ENCODE measurements around the gene MUS81.
"Not testable (repeated sequence)": the region's sequence is repeated elsewhere in the genome, so short reads cannot be mapped to it uniquely, and the experiment has no call there.

Gene MUS81

DNA sequence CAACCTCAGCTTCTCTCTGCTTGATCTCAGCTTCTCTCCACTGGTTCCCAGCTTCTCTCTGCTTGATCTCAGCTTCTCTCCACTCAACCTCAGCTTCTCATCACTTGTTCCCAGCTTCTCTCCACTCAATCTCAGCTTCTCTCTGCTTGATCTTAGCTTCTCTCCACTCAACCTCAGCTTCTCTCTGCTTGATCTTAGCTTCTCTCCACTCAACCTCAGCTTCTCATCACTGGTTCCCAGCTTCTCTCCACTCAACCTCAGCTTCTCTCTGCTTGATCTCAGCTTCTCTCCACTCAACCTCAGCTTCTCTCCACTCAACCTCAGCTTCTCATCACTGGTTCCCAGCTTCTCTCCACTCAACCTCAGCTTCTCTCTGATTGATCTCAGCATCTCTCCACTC is 28.0 kb upstream of the MUS81 start:
- not testable (repeated sequence) for H3K36me3 Mint-ChIP-seq (ENCODE audit: low read depth); H3K27ac Mint-ChIP-seq; H3K9me3 Mint-ChIP-seq; H3K4me3 Mint-ChIP-seq
- H3K4me1 Mint-ChIP-seq (ENCODE audit: low read depth): peaks cover 32% of the 10 kb centered on the region
- H3K27me3 Mint-ChIP-seq: peaks cover 24% of the 10 kb centered on the region
- intact Hi-C loops (cut with micrococcal nuclease): loop anchor here (2.0 kb wide), 1 partner anchor 27 kb away; the partner anchor contains the start of gene CFL1

DNA sequence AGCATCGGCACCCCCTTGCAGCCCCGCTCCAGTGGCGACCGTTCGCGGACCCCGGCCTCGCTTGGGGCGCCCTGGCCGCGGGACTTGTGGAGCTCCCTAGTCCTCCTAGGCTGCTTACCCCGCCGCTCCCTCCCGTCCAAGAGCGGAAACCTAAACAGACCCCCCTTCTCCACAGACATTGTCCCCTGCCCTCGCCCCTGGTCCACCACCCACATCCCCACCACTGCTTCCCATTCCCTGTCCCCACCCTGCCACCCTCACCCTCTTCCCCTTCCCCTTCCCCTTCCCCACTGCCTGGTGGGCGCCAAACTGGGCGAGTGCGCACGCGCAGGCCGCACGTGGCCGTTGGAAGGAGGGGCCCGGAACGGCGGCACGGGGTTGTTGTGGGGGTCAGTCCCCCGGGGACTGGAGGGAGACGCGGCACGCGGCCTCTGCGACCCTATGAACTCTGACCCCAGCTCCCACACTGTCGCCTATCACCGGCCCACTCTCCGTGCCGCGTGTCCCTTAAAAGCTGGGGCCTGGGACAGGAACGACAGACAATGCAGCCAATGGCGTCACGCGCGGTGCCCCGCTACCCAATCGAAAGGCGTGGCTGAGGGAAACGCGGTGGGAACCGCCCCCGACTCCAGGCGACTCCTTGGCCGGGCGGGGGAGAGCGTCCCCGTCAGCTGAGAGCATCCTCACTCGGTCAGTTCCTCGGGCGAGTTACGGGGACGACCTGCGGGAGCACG is 26.8 kb upstream of the MUS81 start, which contains the start of gene SNX32:
Gene SNX32, plus strand, starts transcription at position 667 of the 734 bp plus-strand sequence. CDS start 103 bp downstream, outside the sequence.
- no peak within 1 kb of the TSS for H3K27ac Mint-ChIP-seq
- H3K4me1 Mint-ChIP-seq (ENCODE audit: low read depth): peaks cover 23% of the 10 kb centered on the region
- no peaks in the 10 kb centered on the region for H3K36me3 Mint-ChIP-seq (ENCODE audit: low read depth)
- intact Hi-C loops (cut with micrococcal nuclease): loop anchor here (2.0 kb wide), 1 partner anchor 25 kb away; the partner anchor contains the start of gene CFL1
- H3K4me3 Mint-ChIP-seq: no peak within 1 kb of the TSS
- H3K27me3 Mint-ChIP-seq: peaks cover 24% of the 10 kb centered on the region
- H3K9me3 Mint-ChIP-seq: no peaks in the 10 kb centered on the region

DNA sequence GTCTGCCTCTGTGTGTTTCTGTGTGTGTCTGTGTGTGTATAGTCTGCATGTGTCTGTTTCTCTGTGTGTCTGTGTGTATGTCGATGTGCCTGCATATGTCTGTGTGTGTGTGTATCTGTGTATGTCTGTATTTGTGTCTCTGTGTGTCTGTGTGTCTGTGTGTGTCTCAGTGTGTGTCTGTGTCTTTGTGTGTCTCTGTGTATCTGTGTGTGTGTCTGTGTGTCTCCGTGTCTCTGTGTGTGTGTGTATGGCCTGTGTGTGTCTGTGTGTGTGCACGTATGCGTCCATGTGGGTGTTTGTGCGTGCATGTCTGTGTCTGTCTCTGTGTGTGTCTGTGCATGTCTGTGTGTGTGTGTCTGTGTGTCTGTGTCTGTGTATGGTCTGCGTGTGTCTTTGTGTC is 26.0 kb upstream of the MUS81 start:
- H3K9me3 Mint-ChIP-seq: no peaks in the 10 kb centered on the region
- no peak overlapping the region for H3K4me3 Mint-ChIP-seq
- peaks cover 24% of the 10 kb centered on the region for H3K27me3 Mint-ChIP-seq
- no peak overlapping the region for H3K27ac Mint-ChIP-seq
- intact Hi-C loops (cut with micrococcal nuclease): no loop called here
- H3K36me3 Mint-ChIP-seq (ENCODE audit: low read depth): no peaks in the 10 kb centered on the region
- H3K4me1 Mint-ChIP-seq (ENCODE audit: low read depth): peaks cover 20% of the 10 kb centered on the region

DNA sequence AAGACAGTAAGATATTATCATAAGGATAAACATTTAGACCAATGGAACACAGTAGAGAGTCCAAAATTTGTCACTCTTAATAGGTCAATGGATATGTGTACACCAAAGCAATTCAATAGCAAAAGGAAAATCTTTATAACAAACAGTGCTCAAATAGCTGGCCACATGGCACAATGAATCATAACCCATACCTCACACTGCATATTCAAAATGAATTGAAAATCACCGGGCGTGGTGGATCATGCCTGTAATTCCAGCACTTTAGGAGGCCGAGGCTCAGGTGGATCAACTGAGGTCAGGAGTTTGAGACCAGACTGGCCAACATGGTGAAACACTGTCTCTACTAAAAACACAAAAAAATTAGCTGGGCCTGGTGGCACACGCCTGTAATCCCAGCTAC is 18.1 kb upstream of the MUS81 start:
- Mint-ChIP-seq H3K4me3 (no peak overlapping the region), H3K9me3 (no peaks in the 10 kb centered on the region), H3K4me1 (ENCODE audit: low read depth) (no peaks in the 10 kb centered on the region), H3K27me3 (no peaks in the 10 kb centered on the region), H3K27ac (no peak overlapping the region), H3K36me3 (ENCODE audit: low read depth) (no peaks in the 10 kb centered on the region)
- intact Hi-C loops (cut with micrococcal nuclease): no loop called here

DNA sequence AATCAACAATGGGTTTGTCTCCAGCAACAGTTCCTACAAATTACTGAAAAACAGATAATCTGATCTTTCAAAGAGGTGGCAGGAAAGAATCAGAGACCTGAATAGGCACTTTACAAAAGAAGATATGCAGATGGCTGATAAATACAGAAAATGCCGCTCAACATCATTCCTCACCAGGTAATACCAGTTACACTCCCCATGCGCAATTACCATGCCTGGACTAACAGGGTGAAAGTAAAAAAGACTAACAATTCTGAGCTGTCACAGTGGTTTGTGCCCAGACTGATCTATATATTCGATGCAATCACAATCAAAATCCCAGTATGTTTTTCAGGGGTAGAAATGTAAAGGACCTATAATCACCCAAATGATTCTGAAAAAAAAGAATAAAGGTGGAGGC is 16.4 kb upstream of the MUS81 start:
- H3K36me3 Mint-ChIP-seq (ENCODE audit: low read depth): no peaks in the 10 kb centered on the region
- H3K27ac Mint-ChIP-seq: no peak overlapping the region
- H3K4me3 Mint-ChIP-seq: no peak overlapping the region
- intact Hi-C loops (cut with micrococcal nuclease): no loop called here
- peaks cover 4% of the 10 kb centered on the region for H3K27me3 Mint-ChIP-seq
- no peaks in the 10 kb centered on the region for H3K9me3 Mint-ChIP-seq
- H3K4me1 Mint-ChIP-seq (ENCODE audit: low read depth): no peaks in the 10 kb centered on the region

DNA sequence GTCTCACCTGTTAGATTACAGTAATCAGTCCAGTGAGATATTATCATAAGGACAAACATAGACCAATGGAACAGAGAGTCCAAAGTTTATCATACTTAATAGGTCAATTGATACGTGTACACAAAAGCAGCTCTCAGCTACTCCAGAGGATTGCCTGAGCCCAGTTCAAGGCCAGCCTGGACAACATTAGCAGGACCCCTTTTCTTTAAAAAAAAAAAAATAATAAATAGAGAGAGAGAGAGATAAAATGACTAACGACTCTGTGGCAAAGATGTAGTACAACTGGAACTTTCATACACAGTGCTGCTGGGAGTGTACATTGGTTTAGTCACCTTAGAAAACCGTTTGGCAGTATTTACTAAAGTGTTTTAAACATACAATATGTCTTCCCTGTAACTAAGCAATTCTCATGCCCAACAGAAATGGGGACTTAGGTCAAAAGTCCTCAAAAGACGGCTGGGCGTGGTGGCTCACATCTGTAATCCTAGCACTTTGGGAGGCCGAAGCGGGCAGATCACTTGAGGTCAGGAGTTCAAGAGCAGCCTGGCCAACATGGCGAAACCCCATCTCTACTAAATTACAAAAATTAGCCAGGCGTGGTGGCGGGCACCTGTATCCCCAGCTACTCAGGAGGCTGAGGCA is 15.9 kb upstream of the MUS81 start:
- H3K36me3 Mint-ChIP-seq (ENCODE audit: low read depth): no peaks in the 10 kb centered on the region
- no peak overlapping the region for H3K4me3 Mint-ChIP-seq
- H3K27me3 Mint-ChIP-seq: peaks cover 4% of the 10 kb centered on the region
- peaks cover 3% of the 10 kb centered on the region for H3K4me1 Mint-ChIP-seq (ENCODE audit: low read depth)
- no peaks in the 10 kb centered on the region for H3K9me3 Mint-ChIP-seq
- H3K27ac Mint-ChIP-seq: no peak overlapping the region
- intact Hi-C loops (cut with micrococcal nuclease): no loop called here

DNA sequence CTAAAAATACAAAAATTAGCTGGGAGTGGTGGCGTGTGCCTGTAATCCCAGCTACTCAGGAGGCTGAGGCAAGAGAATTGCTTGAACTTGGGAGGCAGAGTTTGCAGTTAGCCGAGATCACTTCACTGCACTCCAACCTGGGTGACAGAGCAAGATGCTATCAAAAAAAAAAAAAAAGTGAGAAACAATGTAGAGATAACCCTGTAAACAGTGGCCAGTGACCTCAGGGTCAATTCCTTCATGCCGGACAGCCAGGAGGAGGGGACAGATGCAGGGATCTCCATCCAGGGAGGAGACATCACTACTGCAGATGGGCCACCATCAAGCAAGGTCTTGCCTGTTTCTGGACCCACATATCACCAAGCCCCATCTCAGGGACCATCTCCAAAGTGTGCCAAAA is 12.5 kb upstream of the MUS81 start:
- H3K27ac Mint-ChIP-seq: no peak overlapping the region
- H3K9me3 Mint-ChIP-seq: no peaks in the 10 kb centered on the region
- no peak overlapping the region for H3K4me3 Mint-ChIP-seq
- peaks cover 24% of the 10 kb centered on the region for H3K36me3 Mint-ChIP-seq (ENCODE audit: low read depth)
- peaks cover 4% of the 10 kb centered on the region for H3K27me3 Mint-ChIP-seq
- H3K4me1 Mint-ChIP-seq (ENCODE audit: low read depth): peaks cover 20% of the 10 kb centered on the region
- intact Hi-C loops (cut with micrococcal nuclease): no loop called here

DNA sequence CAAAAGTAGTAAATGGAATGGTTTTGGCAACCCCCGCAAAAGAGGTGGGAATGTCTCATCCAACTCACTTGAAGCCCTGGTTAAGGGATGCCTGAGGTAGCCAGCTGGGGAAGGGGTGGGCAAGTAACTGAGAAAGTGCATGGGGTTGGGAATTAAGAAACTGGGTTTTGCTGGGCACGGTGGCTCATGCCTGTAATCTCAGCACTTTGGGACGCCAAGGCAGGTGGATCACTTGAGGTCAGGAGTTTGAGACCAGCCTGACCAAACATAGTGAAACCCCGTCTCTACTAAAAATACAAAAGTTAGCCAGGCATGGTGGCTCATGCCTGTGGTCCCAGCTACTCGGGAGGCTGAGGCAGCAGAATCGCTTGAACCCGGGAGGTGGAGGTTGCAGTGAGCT is 11.5 kb upstream of the MUS81 start:
- H3K27me3 Mint-ChIP-seq; intact Hi-C loops (cut with micrococcal nuclease); H3K9me3 Mint-ChIP-seq; H3K4me3 Mint-ChIP-seq; H3K27ac Mint-ChIP-seq: not testable (repeated sequence)
- H3K4me1 Mint-ChIP-seq (ENCODE audit: low read depth): peaks cover 28% of the 10 kb centered on the region
- H3K36me3 Mint-ChIP-seq (ENCODE audit: low read depth): peaks cover 33% of the 10 kb centered on the region

DNA sequence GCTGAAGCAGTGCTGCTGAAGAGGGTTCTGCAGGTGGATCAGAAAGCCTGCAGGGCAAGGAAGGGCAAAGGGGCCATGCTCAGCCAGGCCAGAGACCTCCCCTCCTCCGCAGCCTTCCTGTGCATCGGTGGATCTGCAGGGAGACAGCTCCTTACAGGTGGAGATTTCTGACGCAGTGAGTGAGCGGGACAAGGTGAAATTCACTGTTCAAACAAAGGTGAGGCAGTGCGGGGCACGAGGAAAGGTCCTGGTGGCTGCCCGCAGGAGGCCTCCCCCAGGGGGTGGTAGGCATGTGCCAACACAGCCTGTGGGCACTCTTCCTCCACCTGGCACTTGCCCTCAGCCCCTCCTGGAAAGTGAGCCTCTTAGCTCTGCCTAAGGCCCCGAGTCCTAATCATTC is 10.9 kb upstream of the MUS81 start:
- H3K36me3 Mint-ChIP-seq (ENCODE audit: low read depth): peaks cover 40% of the 10 kb centered on the region
- peaks cover 4% of the 10 kb centered on the region for H3K27me3 Mint-ChIP-seq
- intact Hi-C loops (cut with micrococcal nuclease): no loop called here
- peaks cover 34% of the 10 kb centered on the region for H3K4me1 Mint-ChIP-seq (ENCODE audit: low read depth)
- no peak overlapping the region for H3K27ac Mint-ChIP-seq
- no peak overlapping the region for H3K4me3 Mint-ChIP-seq
- no peaks in the 10 kb centered on the region for H3K9me3 Mint-ChIP-seq

DNA sequence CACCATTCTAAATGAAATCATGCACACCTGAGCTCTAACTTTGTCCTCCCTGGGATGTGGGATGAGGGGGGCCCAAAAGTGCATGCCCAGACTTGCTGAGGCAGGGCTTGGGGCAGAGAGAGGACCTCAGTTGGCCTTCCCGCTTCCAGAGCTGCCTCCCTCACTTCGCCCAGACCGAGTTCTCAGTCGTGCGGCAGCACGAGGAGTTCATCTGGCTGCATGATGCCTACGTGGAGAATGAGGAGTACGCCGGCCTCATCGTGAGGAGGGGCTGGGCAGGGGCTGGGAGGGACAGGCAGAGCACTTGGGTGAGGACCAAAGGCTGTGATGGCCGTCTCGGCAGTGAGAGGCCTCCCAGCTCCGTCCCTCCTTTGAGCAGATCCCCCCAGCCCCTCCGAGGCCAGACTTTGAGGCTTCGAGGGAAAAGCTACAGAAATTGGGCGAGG is 10.4 kb upstream of the MUS81 start:
- Mint-ChIP-seq H3K4me3 (no peak overlapping the region), H3K9me3 (no peaks in the 10 kb centered on the region), H3K36me3 (ENCODE audit: low read depth) (peaks cover 44% of the 10 kb centered on the region), H3K4me1 (ENCODE audit: low read depth) (peaks cover 38% of the 10 kb centered on the region), H3K27me3 (peaks cover 4% of the 10 kb centered on the region), H3K27ac (no peak overlapping the region)
- intact Hi-C loops (cut with micrococcal nuclease): no loop called here

DNA sequence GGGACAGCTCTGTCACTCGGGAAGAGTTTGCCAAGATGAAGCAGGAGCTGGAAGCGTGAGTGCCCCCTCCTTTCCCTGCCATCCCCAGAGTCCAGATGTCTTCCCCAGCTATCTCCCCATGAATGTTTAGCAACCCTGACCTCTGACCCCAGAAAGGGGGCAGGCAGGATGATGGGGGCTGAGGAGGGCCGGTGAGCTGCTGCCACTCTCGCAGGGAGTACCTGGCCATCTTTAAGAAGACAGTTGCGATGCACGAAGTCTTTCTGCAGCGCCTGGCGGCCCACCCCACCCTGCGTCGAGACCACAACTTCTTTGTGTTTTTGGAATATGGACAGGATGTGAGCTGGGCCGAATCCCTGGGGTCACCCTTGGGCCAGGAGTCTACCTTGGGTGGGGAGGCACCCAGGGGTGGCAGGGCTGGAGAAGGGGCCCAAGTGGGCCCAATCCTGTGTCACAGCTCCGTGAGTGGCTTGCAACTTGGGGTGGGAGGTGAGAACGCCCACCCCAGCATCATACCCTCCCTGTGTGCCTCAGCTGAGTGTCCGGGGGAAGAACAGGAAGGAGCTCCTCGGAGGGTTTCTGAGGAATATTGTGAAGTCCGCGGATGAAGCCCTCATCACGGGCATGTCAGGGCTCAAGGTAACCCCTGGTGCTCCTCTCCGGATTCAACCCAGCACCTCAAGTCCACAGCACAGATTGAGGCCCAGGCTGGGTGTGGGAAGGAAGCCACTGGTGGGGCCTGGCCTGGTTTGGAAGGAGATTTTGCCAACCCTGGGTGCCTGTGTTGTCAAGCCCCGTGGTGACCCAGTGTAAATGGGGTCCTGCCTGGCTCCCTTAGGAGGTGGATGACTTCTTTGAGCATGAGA is 9.8 kb upstream of the MUS81 start:
- peaks cover 51% of the 10 kb centered on the region for H3K36me3 Mint-ChIP-seq (ENCODE audit: low read depth)
- no peak overlapping the region for H3K27ac Mint-ChIP-seq
- intact Hi-C loops (cut with micrococcal nuclease): no loop called here
- no peaks in the 10 kb centered on the region for H3K9me3 Mint-ChIP-seq
- H3K4me3 Mint-ChIP-seq: no peak overlapping the region
- H3K27me3 Mint-ChIP-seq: peaks cover 4% of the 10 kb centered on the region
- H3K4me1 Mint-ChIP-seq (ENCODE audit: low read depth): peaks cover 44% of the 10 kb centered on the region

DNA sequence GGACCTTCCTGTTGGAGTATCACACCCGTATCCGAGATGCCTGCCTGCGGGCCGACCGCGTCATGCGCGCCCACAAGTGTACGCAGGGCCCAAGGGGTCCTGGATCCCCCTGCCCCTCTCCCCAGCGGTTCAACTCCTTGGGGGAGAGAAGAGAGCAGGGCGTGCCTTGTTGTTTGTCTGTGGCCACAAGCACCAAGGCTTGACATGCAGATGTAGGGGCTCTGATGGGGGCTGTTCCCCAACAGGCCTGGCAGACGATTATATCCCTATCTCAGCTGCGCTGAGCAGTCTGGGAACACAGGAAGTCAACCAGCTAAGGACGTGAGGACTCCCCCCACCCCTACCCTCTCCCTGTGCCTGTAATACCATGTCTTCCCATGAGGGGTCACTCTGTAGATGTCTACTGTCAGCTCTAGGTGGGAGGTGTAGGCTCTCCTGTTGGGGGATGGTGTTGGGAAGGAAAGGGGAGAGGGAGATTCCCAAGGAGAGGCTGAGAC is 9.1 kb upstream of the MUS81 start:
- no peak overlapping the region for H3K4me3 Mint-ChIP-seq
- no peak overlapping the region for H3K27ac Mint-ChIP-seq
- intact Hi-C loops (cut with micrococcal nuclease): no loop called here
- peaks cover 4% of the 10 kb centered on the region for H3K27me3 Mint-ChIP-seq
- H3K9me3 Mint-ChIP-seq: no peaks in the 10 kb centered on the region
- peaks cover 58% of the 10 kb centered on the region for H3K36me3 Mint-ChIP-seq (ENCODE audit: low read depth)
- peaks cover 51% of the 10 kb centered on the region for H3K4me1 Mint-ChIP-seq (ENCODE audit: low read depth)

DNA sequence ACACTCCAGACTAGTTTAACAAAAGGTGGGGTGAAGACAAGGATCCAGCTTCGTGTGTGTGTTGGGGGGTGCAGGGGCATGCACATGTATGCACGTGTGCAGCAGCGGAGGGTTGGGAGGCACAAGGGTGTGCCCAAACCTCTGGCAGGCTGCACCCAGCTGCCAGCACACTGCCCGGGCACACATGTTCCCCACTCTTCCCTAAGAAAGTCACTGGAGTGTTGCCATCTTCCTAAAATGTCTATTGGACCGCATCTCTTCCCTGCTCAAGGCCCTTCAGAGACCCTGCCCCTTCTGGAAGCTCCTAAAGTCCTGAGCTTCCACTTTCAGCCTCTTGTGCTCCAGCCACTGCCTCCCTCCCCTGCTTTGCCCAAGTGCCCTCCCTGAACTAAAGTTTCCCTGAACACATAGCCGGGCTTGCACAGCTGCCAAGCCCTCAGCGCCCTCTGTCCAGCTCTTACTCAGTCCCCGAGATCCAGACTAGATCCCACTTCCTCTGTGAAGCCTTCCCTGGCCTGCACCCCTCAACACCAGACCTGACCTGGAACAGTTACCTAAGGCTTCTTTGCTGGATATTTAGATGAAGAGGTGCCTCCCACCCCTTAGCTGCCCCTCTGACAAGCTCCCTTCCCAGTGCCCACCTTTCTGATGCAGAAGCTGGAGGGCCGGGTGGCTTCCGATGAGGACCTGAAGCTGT is 8.3 kb upstream of the MUS81 start:
- Mint-ChIP-seq H3K9me3 (no peaks in the 10 kb centered on the region), H3K27me3 (peaks cover 4% of the 10 kb centered on the region), H3K27ac (no peak overlapping the region), H3K36me3 (ENCODE audit: low read depth) (peaks cover 66% of the 10 kb centered on the region), H3K4me3 (no peak overlapping the region), H3K4me1 (ENCODE audit: low read depth) (peaks cover 59% of the 10 kb centered on the region)
- intact Hi-C loops (cut with micrococcal nuclease): no loop called here
